ENCODE results near the gene AIM2. TPM values are rescaled to one million over a fixed set of nuclear protein-coding genes. Genes with fewer than 3 reads are reported as not detected.

The AIM2 gene
- total RNA-seq, 1 donor from 2014 or later: not detected

GRCh38 chr1:159077120-159077961 lies 775 bp upstream of the AIM2 start:
- TF ChIP-seq CTCF (IDR thresholded peaks at IDR 0.05; ENCODE audit: insufficient read depth, low read length, severe bottlenecking): no peak
- no peak overlapping the region for H3K4me3 ChIP-seq (ENCODE audit: low read depth, low read length)
- DNase-seq (ENCODE audit: low read depth): no peak
- H3K27me3 ChIP-seq (ENCODE audit: control insufficient read depth, insufficient read depth, low read length): no peaks in the 10 kb centered on the region
- H3K36me3 ChIP-seq (ENCODE audit: control insufficient read depth, insufficient read depth, low read length): no peaks in the 10 kb centered on the region
- no peak for FAIRE-seq

- no peaks in the 10 kb centered on the region for H3K27me3 ChIP-seq (ENCODE audit: control insufficient read depth, insufficient read depth, low read length)
- H3K36me3 ChIP-seq (ENCODE audit: control insufficient read depth, insufficient read depth, low read length): no peaks in the 10 kb centered on the region
- peak; percentile 75 for DNase-seq (ENCODE audit: low read depth)
- no peak overlapping the region for H3K4me3 ChIP-seq (ENCODE audit: low read depth, low read length)
- TF ChIP-seq CTCF (IDR thresholded peaks at IDR 0.05; ENCODE audit: insufficient read depth, low read length, severe bottlenecking): peak; percentile 55
- no peak for FAIRE-seq
Measured at GRCh38 chr1:159071970-159072582, 4.5 kb downstream of the AIM2 start.

GRCh38 chr1:159068886-159069285 lies 7.7 kb downstream of the AIM2 start:
- Histone ChIP-seq H3K4me3 (ENCODE audit: low read depth, low read length) (no peak overlapping the region), H3K36me3 (ENCODE audit: control insufficient read depth, insufficient read depth, low read length) (no peaks in the 10 kb centered on the region), H3K27me3 (ENCODE audit: control insufficient read depth, insufficient read depth, low read length) (no peaks in the 10 kb centered on the region)
- DNase-seq (ENCODE audit: low read depth): peak; percentile 70
- no peak for TF ChIP-seq CTCF (IDR thresholded peaks at IDR 0.05; ENCODE audit: insufficient read depth, low read length, severe bottlenecking)
- FAIRE-seq: no peak

- FAIRE-seq: no peak
Measured at GRCh38 chr1:159067699-159068621, 8.6 kb downstream of the AIM2 start.

GRCh38 chr1:159066108-159066507 lies 10.5 kb downstream of the AIM2 start:
- DNase-seq (ENCODE audit: low read depth): no peak
- TF ChIP-seq CTCF (IDR thresholded peaks at IDR 0.05; ENCODE audit: insufficient read depth, low read length, severe bottlenecking): no peak
- no peak for FAIRE-seq

More at GRCh38 chr1:159067699-159068621, 8.6 kb downstream of the AIM2 start:
- peak; percentile 46 for DNase-seq (ENCODE audit: low read depth)
- Histone ChIP-seq H3K4me3 (ENCODE audit: low read depth, low read length) (no peak overlapping the region), H3K36me3 (ENCODE audit: control insufficient read depth, insufficient read depth, low read length) (no peaks in the 10 kb centered on the region), H3K27me3 (ENCODE audit: control insufficient read depth, insufficient read depth, low read length) (no peaks in the 10 kb centered on the region)
- no peak for TF ChIP-seq CTCF (IDR thresholded peaks at IDR 0.05; ENCODE audit: insufficient read depth, low read length, severe bottlenecking)

More at GRCh38 chr1:159066108-159066507, 10.5 kb downstream of the AIM2 start:
- no peaks in the 10 kb centered on the region for H3K36me3 ChIP-seq (ENCODE audit: control insufficient read depth, insufficient read depth, low read length)
- no peak overlapping the region for H3K4me3 ChIP-seq (ENCODE audit: low read depth, low read length)
- H3K27me3 ChIP-seq (ENCODE audit: control insufficient read depth, insufficient read depth, low read length): no peaks in the 10 kb centered on the region

Measured in bronchial epithelial cell (primary cell).